Articular chondrocyte of knee joint (primary cell): ENCODE measurements around the gene TMEM244. TPM values are rescaled to one million over a fixed set of nuclear protein-coding genes. Genes with fewer than 3 reads are reported as not detected.

ENCODE experiments used
- small RNA-seq: library from RNA; depleted of rRNA; stranded (forward); fragments of <200 nt; gene quantifications from one replicate; pipeline ENCODE3, GENCODE V24; 2012
- total RNA-seq: library from RNA; depleted of rRNA; stranded (reverse); fragments of >200 nt; gene quantifications from 2 replicates; pipeline ENCODE4 v1.2.3, GENCODE V29; 2012

TMEM244 gene
- total RNA-seq = not detected in 2 replicates

DNA sequence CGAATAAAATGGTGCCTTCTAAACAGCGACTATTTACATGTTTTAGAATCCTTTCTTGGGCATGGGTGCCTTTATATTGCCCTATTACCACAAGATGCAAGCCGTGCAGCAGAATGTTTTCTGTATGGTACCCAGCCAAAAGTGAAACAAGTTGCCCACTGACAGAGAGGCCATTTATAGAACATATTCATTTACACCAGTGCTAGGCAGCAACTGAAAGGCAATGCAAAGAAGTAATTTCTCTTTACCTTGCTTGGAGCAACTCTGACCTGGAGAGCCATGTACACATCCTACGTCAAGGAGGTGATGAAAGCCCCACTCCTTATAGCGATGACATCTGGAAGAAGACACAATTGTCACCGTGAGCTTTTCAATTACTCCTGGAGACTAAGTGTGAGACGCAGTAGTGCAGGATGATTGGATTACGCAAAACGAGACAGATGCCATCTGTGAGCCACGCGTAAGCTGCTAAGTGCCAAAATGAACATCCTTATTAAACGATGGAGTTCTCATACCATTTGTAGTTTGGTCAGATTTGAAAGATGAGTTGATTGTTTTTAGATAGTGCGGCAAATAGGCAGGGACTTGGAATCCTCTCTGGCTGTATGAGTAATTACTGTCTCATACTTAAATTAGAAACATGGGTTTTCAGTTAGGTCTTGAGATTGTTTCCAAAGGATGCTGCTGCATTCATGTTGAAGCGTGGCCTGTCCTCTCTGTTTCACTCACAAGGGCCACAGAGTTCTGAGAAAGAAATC is at the start of gene TMEM244:
Gene TMEM244, minus strand, starts transcription at position 408 of the 758 bp plus-strand sequence. Its CDS starts 127 bp downstream, at position 281.

Small RNA genes lying within 50 kb of the gene (small RNA-seq; reads per million reads assigned to genes)
- gene AL451046.2 = not detected

Other genes with a start within 250 kb of the TMEM244 start
- 5.5 and 13.5 TPM in 2 replicates for gene ARHGAP18, start 151.1 kb downstream of the TMEM244 start, total RNA-seq
- gene L3MBTL3, start 157.3 kb upstream of the TMEM244 start, total RNA-seq = 8.9 and 9.7 TPM in 2 replicates